Measurements from ENCODE around the gene P3H3. TPM values are rescaled to one million over a fixed set of nuclear protein-coding genes. Genes with fewer than 3 reads are reported as not detected.

Gene P3H3
- total RNA-seq, 4 donors from 2014 or later = 2.6 to 6.6 (median 4.4) TPM

- H3K27ac ChIP-seq = no peak overlapping the region
- WGBS, 2 donors = 74 to 96% methylated on average over 2 to 3 of the region's 5 CpGs
- H3K27me3 ChIP-seq = peaks cover 0 to 52% (median 5%) of the 10 kb centered on the region in 4 donors
- DNase-seq = no peak
- no peak overlapping the region for H3K4me3 ChIP-seq
- intact Hi-C loops (cut with DNase I) = no loop called here
- H3K9me3 ChIP-seq = no peaks in the 10 kb centered on the region
- no peaks in the 10 kb centered on the region for H3K36me3 ChIP-seq
- TF ChIP-seq CTCF (IDR thresholded peaks at IDR 0.05) (no peak), POLR2A (IDR thresholded peaks at IDR 0.05) (no peak)
- peaks cover 7 to 25% (median 7%) of the 10 kb centered on the region in 3 donors for H3K4me1 ChIP-seq
Measured at GRCh38 chr12:6820166-6820565, 8.0 kb upstream of the P3H3 start.

GRCh38 chr12:6821591-6822425 is 6.4 kb upstream of the P3H3 start, which contains the start of gene GPR162:
GPR162 (plus strand) TSS chr12:6821821; CDS start chr12:6823899, 2,078 bp downstream.
- TF ChIP-seq POLR2A (IDR thresholded peaks at IDR 0.05) = no peak
- no peak for TF ChIP-seq CTCF (IDR thresholded peaks at IDR 0.05)
- intact Hi-C loops (cut with DNase I) = no loop called here
- WGBS, 2 donors = 2 to 7% methylated on average over 14 to 16 of the region's 28 CpGs
- Histone ChIP-seq H3K4me3 (peak within 1 kb of the TSS; percentile 16 to 59 (median 41)), H3K27ac (peak within 1 kb of the TSS; percentile 27 to 66 (median 51)), H3K36me3 (no peaks in the 10 kb centered on the region), H3K4me1 (peaks cover 7 to 35% (median 10%) of the 10 kb centered on the region in 3 donors), H3K27me3 (peaks cover 0 to 69% (median 5%) of the 10 kb centered on the region in 4 donors), H3K9me3 (no peaks in the 10 kb centered on the region)
- no peak for DNase-seq

- intact Hi-C loops (cut with DNase I) = no loop called here
- TF ChIP-seq POLR2A (IDR thresholded peaks at IDR 0.05) = no peak
- TF ChIP-seq CTCF (IDR thresholded peaks at IDR 0.05) = no peak
- Histone ChIP-seq H3K9me3 (no peaks in the 10 kb centered on the region), H3K27me3 (peaks cover 0 to 76% (median 5%) of the 10 kb centered on the region in 4 donors), H3K4me3 (peak overlapping the region in 1 of 4 donors; percentile 59), H3K4me1 (peaks cover 10 to 43% (median 17%) of the 10 kb centered on the region in 3 donors), H3K27ac (no peak overlapping the region), H3K36me3 (no peaks in the 10 kb centered on the region)
- DNase-seq = no peak
- 48 to 50% methylated on average over 4 to 7 of the region's 7 CpGs for WGBS, 2 donors
Measured at GRCh38 chr12:6822426-6823135, 5.6 kb upstream of the P3H3 start.

GRCh38 chr12:6823182-6824084 is 4.8 kb upstream of the P3H3 start:
- H3K4me3 ChIP-seq = no peak overlapping the region
- no peaks in the 10 kb centered on the region for H3K9me3 ChIP-seq
- TF ChIP-seq CTCF (IDR thresholded peaks at IDR 0.05) = no peak
- no peak for TF ChIP-seq POLR2A (IDR thresholded peaks at IDR 0.05)
- peaks cover 10 to 52% (median 18%) of the 10 kb centered on the region in 3 donors for H3K4me1 ChIP-seq
- H3K36me3 ChIP-seq = no peaks in the 10 kb centered on the region
- H3K27me3 ChIP-seq = peaks cover 0 to 83% (median 5%) of the 10 kb centered on the region in 4 donors
- no peak for DNase-seq
- intact Hi-C loops (cut with DNase I) = no loop called here
- WGBS, 2 donors = 35 to 50% methylated on average over 3 to 4 of the region's 12 CpGs
- H3K27ac ChIP-seq = no peak overlapping the region

Measured in esophagus squamous epithelium (tissue), 5 donors.